ENCODE measurements around the gene APP.

APP gene

DNA sequence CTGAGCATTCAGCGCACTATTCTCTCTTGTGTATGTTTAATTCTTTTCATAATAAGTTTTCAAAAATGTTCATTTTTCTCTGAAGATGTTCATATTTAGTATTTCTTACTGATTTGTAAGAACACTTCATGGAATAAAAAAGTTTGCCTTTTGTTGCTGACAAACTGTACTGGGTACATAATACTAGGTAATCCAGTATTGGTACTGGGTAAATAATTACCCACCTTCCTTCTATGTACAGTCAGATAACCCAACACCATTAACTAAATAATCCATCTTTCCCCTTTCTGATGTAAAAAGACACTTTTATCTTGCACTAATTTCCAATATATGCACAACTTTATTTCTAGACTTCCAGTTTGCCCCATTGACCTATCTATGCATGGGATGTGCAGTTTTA lies 23.9 kb downstream of the APP start:
- H3K9me3 ChIP-seq (ENCODE audit: control insufficient read depth, insufficient read depth, low read length): no peaks in the 10 kb centered on the region
- H3K9me2 ChIP-seq (replicated peaks; ENCODE audit: control insufficient read depth, low read length): no peaks in the 10 kb centered on the region
- no peaks in the 10 kb centered on the region for H3K36me3 ChIP-seq (ENCODE audit: control insufficient read depth, low read length)
- no peak overlapping the region for H3K4me3 ChIP-seq (ENCODE audit: low read length)
- H3F3A ChIP-seq (ENCODE audit: control insufficient read depth, insufficient read depth): no peaks in the 10 kb centered on the region
- no peaks in the 10 kb centered on the region for H4K20me1 ChIP-seq (ENCODE audit: control insufficient read depth, insufficient read depth, low read depth, low read length)
- H3K4me2 ChIP-seq (ENCODE audit: low read length): no peak overlapping the region
- TF ChIP-seq EZH2phosphoT487 (IDR thresholded peaks at IDR 0.05; ENCODE audit: borderline replicate concordance, low read length) (no peak), CTCF (IDR thresholded peaks at IDR 0.05; ENCODE audit: low read depth, low read length, poor library complexity, severe bottlenecking) (no peak)
- H3K27me3 ChIP-seq (ENCODE audit: control insufficient read depth, low read length): no peaks in the 10 kb centered on the region
- H3K4me1 ChIP-seq (ENCODE audit: control insufficient read depth, low read length): no peaks in the 10 kb centered on the region
- H3K27ac ChIP-seq (ENCODE audit: low read depth, low read length): no peak overlapping the region
- H3K79me2 ChIP-seq (ENCODE audit: control insufficient read depth, low read length): no peaks in the 10 kb centered on the region

DNA sequence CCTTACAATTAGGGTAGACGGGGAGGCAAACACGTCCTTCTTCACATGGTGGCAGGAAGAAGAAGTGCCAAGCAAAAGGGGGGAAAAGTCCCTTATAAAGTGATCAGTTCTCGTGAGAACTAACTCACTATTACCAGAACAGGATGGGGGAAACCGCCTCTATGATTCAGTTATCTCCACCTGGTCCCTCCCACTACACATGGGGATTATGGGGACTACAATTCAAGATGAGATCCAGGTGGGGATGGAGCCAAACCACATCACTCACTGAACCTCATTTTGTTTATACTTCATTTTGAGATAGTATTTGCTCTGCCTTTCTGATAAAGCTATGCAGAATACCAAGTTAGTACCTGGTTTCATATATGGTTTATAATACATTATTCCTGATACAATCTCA lies 26.5 kb downstream of the APP start:
- no peak overlapping the region for H3K4me3 ChIP-seq (ENCODE audit: low read length)
- H3K4me1 ChIP-seq (ENCODE audit: control insufficient read depth, low read length): no peaks in the 10 kb centered on the region
- H4K20me1 ChIP-seq (ENCODE audit: control insufficient read depth, insufficient read depth, low read depth, low read length): no peaks in the 10 kb centered on the region
- H3K79me2 ChIP-seq (ENCODE audit: control insufficient read depth, low read length): no peaks in the 10 kb centered on the region
- TF ChIP-seq EZH2phosphoT487 (IDR thresholded peaks at IDR 0.05; ENCODE audit: borderline replicate concordance, low read length) (no peak), CTCF (IDR thresholded peaks at IDR 0.05; ENCODE audit: low read depth, low read length, poor library complexity, severe bottlenecking) (no peak)
- no peaks in the 10 kb centered on the region for H3K9me2 ChIP-seq (replicated peaks; ENCODE audit: control insufficient read depth, low read length)
- no peaks in the 10 kb centered on the region for H3F3A ChIP-seq (ENCODE audit: control insufficient read depth, insufficient read depth)
- H3K4me2 ChIP-seq (ENCODE audit: low read length): no peak overlapping the region
- H3K27ac ChIP-seq (ENCODE audit: low read depth, low read length): no peak overlapping the region
- no peaks in the 10 kb centered on the region for H3K9me3 ChIP-seq (ENCODE audit: control insufficient read depth, insufficient read depth, low read length)
- no peaks in the 10 kb centered on the region for H3K27me3 ChIP-seq (ENCODE audit: control insufficient read depth, low read length)
- no peaks in the 10 kb centered on the region for H3K36me3 ChIP-seq (ENCODE audit: control insufficient read depth, low read length)

DNA sequence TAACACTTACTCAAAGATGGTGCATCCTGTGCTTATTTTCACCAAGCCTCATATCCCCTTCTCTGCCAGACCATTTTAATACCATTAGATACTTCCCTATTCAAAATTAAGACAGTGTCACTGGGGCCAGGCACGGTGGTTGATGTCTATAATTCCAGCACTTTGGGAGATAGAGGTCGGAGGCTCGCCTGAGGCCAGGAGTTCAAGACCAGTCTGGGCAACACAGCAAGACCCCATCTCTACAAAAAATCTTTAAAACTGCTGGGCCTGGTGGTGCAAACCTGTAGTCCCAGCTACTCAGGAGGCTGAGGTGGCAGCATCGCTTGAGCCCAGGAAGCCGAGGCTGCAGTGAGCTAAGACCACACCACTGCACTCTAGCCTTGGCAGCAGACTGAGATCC lies 28.2 kb downstream of the APP start:
- TF ChIP-seq CTCF (IDR thresholded peaks at IDR 0.05; ENCODE audit: low read depth, low read length, poor library complexity, severe bottlenecking): no peak
- TF ChIP-seq EZH2phosphoT487 (IDR thresholded peaks at IDR 0.05; ENCODE audit: borderline replicate concordance, low read length): no peak
- H3K27me3 ChIP-seq (ENCODE audit: control insufficient read depth, low read length): no peaks in the 10 kb centered on the region
- H3K4me1 ChIP-seq (ENCODE audit: control insufficient read depth, low read length): no peaks in the 10 kb centered on the region
- no peaks in the 10 kb centered on the region for H4K20me1 ChIP-seq (ENCODE audit: control insufficient read depth, insufficient read depth, low read depth, low read length)
- no peaks in the 10 kb centered on the region for H3K9me3 ChIP-seq (ENCODE audit: control insufficient read depth, insufficient read depth, low read length)
- H3K9me2 ChIP-seq (replicated peaks; ENCODE audit: control insufficient read depth, low read length): no peaks in the 10 kb centered on the region
- H3K36me3 ChIP-seq (ENCODE audit: control insufficient read depth, low read length): no peaks in the 10 kb centered on the region
- no peaks in the 10 kb centered on the region for H3F3A ChIP-seq (ENCODE audit: control insufficient read depth, insufficient read depth)
- H3K27ac ChIP-seq (ENCODE audit: low read depth, low read length): no peak overlapping the region
- no peak overlapping the region for H3K4me3 ChIP-seq (ENCODE audit: low read length)
- H3K4me2 ChIP-seq (ENCODE audit: low read length): no peak overlapping the region
- no peaks in the 10 kb centered on the region for H3K79me2 ChIP-seq (ENCODE audit: control insufficient read depth, low read length)

GRCh38 chr21:26140926-26141325 lies 29.6 kb downstream of the APP start:
- no peak overlapping the region for H3K27ac ChIP-seq (ENCODE audit: low read depth, low read length)

More at GRCh38 chr21:26140926-26141325, 29.6 kb downstream of the APP start:
- Histone ChIP-seq H3K27me3 (ENCODE audit: control insufficient read depth, low read length) (no peaks in the 10 kb centered on the region), H3K79me2 (ENCODE audit: control insufficient read depth, low read length) (no peaks in the 10 kb centered on the region), H3K36me3 (ENCODE audit: control insufficient read depth, low read length) (no peaks in the 10 kb centered on the region), H3F3A (ENCODE audit: control insufficient read depth, insufficient read depth) (no peaks in the 10 kb centered on the region), H3K9me3 (ENCODE audit: control insufficient read depth, insufficient read depth, low read length) (no peaks in the 10 kb centered on the region), H3K9me2 (replicated peaks; ENCODE audit: control insufficient read depth, low read length) (no peaks in the 10 kb centered on the region), H4K20me1 (ENCODE audit: control insufficient read depth, insufficient read depth, low read depth, low read length) (no peaks in the 10 kb centered on the region), H3K4me1 (ENCODE audit: control insufficient read depth, low read length) (no peaks in the 10 kb centered on the region), H3K4me3 (ENCODE audit: low read length) (no peak overlapping the region), H3K4me2 (ENCODE audit: low read length) (no peak overlapping the region)
- TF ChIP-seq CTCF (IDR thresholded peaks at IDR 0.05; ENCODE audit: low read depth, low read length, poor library complexity, severe bottlenecking): no peak
- TF ChIP-seq EZH2phosphoT487 (IDR thresholded peaks at IDR 0.05; ENCODE audit: borderline replicate concordance, low read length): no peak

Data from DOHH2 (cell line).